GM23248 (cell line): ENCODE results near the gene ZFP62.

Experiments used
- EZH2 ChIP-seq: fragments of 200-600 bp; sonication (generic); IDR thresholded peaks from 2 replicates; pipeline ENCODE4 v1.6.1; 2018; ENCODE audit warnings: antibody characterized with exemption, mild to moderate bottlenecking; ENCODE audit not compliant: insufficient read depth, poor library complexity, severe bottlenecking
- EZH2phosphoT487 ChIP-seq: fragments of 200-600 bp; sonication (generic); IDR thresholded peaks from 2 replicates; pipeline ENCODE4 v1.6.1; 2018; ENCODE audit warnings: antibody characterized with exemption, moderate library complexity, mild to moderate bottlenecking, low read depth; ENCODE audit not compliant: insufficient read depth

GRCh38 chr5:180799902-180800801 lies 60.9 kb downstream of the ZFP62 start:
- no peak for TF ChIP-seq EZH2
- no peak for TF ChIP-seq EZH2phosphoT487
